ENCODE data around the gene LRMDA.

LRMDA gene

DNA sequence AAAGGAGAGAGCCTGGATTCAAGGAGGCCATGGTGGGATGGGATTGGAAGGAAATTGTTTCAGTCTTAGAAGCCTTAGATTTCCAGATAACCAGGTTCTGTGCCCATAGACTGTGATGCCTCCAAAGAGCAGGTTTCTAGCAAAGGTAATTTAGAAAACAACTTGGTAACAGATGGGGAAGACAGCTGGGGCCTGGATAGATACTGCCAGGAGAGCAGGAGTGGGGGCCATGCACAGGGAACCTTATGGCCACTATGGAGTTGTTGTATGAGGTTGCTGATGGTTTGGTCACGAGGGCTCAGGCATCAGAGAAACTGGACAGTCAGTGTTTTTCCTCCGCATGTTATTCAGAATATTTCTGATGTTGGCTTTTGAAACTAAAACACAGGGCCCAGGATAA, 901.9 kb downstream of the LRMDA start:
- Histone ChIP-seq H3K36me3 (ENCODE audit: insufficient read depth, low read length) (no peaks in the 10 kb centered on the region), H3K4me1 (ENCODE audit: insufficient read depth, low read length) (peaks cover 37% of the 10 kb centered on the region), H3K9me3 (ENCODE audit: low read length) (no peaks in the 10 kb centered on the region), H2AFZ (ENCODE audit: low read depth, low read length) (peak overlapping the region; percentile 78), H3K27me3 (ENCODE audit: insufficient read depth, low read length) (no peaks in the 10 kb centered on the region), H3K4me3 (ENCODE audit: low read length) (no peak overlapping the region)

DNA sequence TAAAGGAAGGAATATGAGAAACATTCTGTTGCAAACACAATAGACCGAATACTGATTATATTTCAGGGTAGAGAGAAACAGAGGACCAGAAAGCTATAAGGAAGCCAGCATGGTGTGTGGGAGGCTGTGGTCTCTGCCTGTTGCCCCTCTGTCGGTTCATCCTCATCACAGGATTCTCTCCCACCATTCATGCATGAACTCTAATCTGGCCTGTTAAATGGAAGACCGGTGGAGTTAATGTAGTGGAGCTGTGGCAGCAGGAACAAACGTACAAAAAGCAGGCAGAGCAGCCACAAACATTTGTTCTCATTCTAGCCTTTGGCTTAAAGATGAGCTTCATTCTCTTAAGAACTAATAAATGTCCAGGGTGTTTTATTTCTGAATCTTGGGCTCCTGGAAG, 902.4 kb downstream of the LRMDA start:
- H3K9me3 ChIP-seq (ENCODE audit: low read length) = no peaks in the 10 kb centered on the region
- H3K27me3 ChIP-seq (ENCODE audit: insufficient read depth, low read length) = no peaks in the 10 kb centered on the region
- peaks cover 37% of the 10 kb centered on the region for H3K4me1 ChIP-seq (ENCODE audit: insufficient read depth, low read length)
- H3K4me3 ChIP-seq (ENCODE audit: low read length) = no peak overlapping the region
- no peaks in the 10 kb centered on the region for H3K36me3 ChIP-seq (ENCODE audit: insufficient read depth, low read length)
- peak overlapping the region; percentile 78 for H2AFZ ChIP-seq (ENCODE audit: low read depth, low read length)

DNA sequence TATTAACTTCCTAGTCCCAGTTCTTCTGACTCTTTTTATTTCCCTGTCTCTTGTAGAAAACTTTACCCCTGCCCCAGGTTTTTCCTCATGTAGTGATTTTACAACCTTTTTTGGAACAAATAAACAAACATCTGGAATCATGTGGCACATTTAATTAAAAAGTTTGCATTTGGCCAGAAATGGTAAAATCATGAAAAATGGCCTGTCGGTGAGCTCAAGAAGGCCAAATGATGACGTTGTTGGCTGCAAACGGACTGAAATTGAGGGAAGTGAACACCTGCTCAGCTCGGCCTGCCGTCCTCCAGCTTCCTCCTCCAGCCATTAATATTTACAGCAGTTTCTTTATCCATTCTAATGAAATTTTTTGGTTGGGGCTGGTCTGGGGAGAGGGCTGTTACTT, 902.8 kb downstream of the LRMDA start:
- H3K27me3 ChIP-seq (ENCODE audit: insufficient read depth, low read length) = no peaks in the 10 kb centered on the region
- H3K4me3 ChIP-seq (ENCODE audit: low read length) = no peak overlapping the region
- H3K4me1 ChIP-seq (ENCODE audit: insufficient read depth, low read length) = peaks cover 37% of the 10 kb centered on the region
- H2AFZ ChIP-seq (ENCODE audit: low read depth, low read length) = peak overlapping the region; percentile 78
- no peaks in the 10 kb centered on the region for H3K9me3 ChIP-seq (ENCODE audit: low read length)
- H3K36me3 ChIP-seq (ENCODE audit: insufficient read depth, low read length) = no peaks in the 10 kb centered on the region

- no peak overlapping the region for H2AFZ ChIP-seq (ENCODE audit: low read depth, low read length)
- no peaks in the 10 kb centered on the region for H3K9me3 ChIP-seq (ENCODE audit: low read length)
- no peaks in the 10 kb centered on the region for H3K36me3 ChIP-seq (ENCODE audit: insufficient read depth, low read length)
- peaks cover 37% of the 10 kb centered on the region for H3K4me1 ChIP-seq (ENCODE audit: insufficient read depth, low read length)
- no peak overlapping the region for H3K4me3 ChIP-seq (ENCODE audit: low read length)
- H3K27me3 ChIP-seq (ENCODE audit: insufficient read depth, low read length) = no peaks in the 10 kb centered on the region
Observed at GRCh38 chr10:76336213-76336963, 905.0 kb downstream of the LRMDA start.

DNA sequence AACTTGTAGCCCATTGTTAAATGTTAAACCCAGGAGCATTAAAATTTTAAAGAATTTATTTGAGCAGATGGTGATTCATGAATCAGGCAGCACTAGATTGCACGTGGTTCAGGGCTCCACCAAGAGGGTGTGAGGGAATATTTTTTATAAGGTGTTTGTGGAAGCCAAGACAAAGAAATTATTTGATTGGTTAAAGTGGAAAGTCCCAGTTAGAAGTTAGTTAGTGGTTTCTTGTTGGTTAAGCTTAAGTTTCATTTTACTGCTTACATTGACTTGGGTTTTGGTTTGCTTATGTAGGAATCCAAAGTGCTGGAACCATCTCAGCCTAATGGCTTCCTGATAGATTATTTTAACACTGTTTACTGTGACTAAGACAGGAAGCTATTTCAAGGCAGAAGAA, 906.2 kb downstream of the LRMDA start:
- Histone ChIP-seq H3K4me1 (ENCODE audit: insufficient read depth, low read length) (peaks cover 38% of the 10 kb centered on the region), H3K9me3 (ENCODE audit: low read length) (no peaks in the 10 kb centered on the region), H3K4me3 (ENCODE audit: low read length) (no peak overlapping the region), H3K27me3 (ENCODE audit: insufficient read depth, low read length) (no peaks in the 10 kb centered on the region), H3K36me3 (ENCODE audit: insufficient read depth, low read length) (no peaks in the 10 kb centered on the region), H2AFZ (ENCODE audit: low read depth, low read length) (no peak overlapping the region)

DNA sequence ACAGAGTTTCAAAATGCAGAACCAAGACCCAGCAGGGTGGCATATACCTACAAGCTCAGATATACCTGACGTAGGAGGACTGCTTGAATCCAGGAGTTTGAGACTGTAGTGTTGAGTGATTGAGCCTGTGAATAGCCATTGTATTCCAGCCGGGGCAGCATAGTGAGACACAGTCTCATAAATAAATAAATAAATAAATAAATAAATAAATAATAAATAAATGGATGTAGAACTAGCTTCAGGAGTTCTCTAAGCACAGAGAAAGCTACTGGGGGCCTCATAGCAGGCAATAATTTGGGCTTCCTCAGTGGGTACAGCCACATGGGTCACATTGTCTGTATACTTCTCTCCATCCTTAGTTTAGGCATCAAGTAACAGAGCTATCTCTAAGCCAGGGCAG, 906.8 kb downstream of the LRMDA start:
- no peaks in the 10 kb centered on the region for H3K36me3 ChIP-seq (ENCODE audit: insufficient read depth, low read length)

GRCh38 chr10:76341740-76342139, 910.3 kb downstream of the LRMDA start:
- Histone ChIP-seq H3K27me3 (ENCODE audit: insufficient read depth, low read length) (no peaks in the 10 kb centered on the region), H3K36me3 (ENCODE audit: insufficient read depth, low read length) (no peaks in the 10 kb centered on the region), H3K4me3 (ENCODE audit: low read length) (no peak overlapping the region), H2AFZ (ENCODE audit: low read depth, low read length) (no peak overlapping the region), H3K4me1 (ENCODE audit: insufficient read depth, low read length) (peaks cover 9% of the 10 kb centered on the region), H3K9me3 (ENCODE audit: low read length) (no peaks in the 10 kb centered on the region)

More for the DNA sequence above, 906.8 kb downstream of the LRMDA start:
- no peaks in the 10 kb centered on the region for H3K27me3 ChIP-seq (ENCODE audit: insufficient read depth, low read length)
- no peaks in the 10 kb centered on the region for H3K9me3 ChIP-seq (ENCODE audit: low read length)
- H2AFZ ChIP-seq (ENCODE audit: low read depth, low read length) = no peak overlapping the region
- H3K4me1 ChIP-seq (ENCODE audit: insufficient read depth, low read length) = peaks cover 38% of the 10 kb centered on the region
- H3K4me3 ChIP-seq (ENCODE audit: low read length) = no peak overlapping the region

- Histone ChIP-seq H3K27me3 (ENCODE audit: insufficient read depth, low read length) (no peaks in the 10 kb centered on the region), H3K4me1 (ENCODE audit: insufficient read depth, low read length) (peaks cover 2% of the 10 kb centered on the region), H3K4me3 (ENCODE audit: low read length) (no peak overlapping the region), H3K9me3 (ENCODE audit: low read length) (no peaks in the 10 kb centered on the region), H3K36me3 (ENCODE audit: insufficient read depth, low read length) (no peaks in the 10 kb centered on the region), H2AFZ (ENCODE audit: low read depth, low read length) (no peak overlapping the region)
Observed at GRCh38 chr10:76342996-76343395, 911.6 kb downstream of the LRMDA start.

GRCh38 chr10:76347832-76348231, 916.4 kb downstream of the LRMDA start:
- no peak overlapping the region for H3K4me3 ChIP-seq (ENCODE audit: low read length)
- H3K36me3 ChIP-seq (ENCODE audit: insufficient read depth, low read length) = no peaks in the 10 kb centered on the region
- H3K4me1 ChIP-seq (ENCODE audit: insufficient read depth, low read length) = peaks cover 2% of the 10 kb centered on the region
- no peak overlapping the region for H2AFZ ChIP-seq (ENCODE audit: low read depth, low read length)
- H3K27me3 ChIP-seq (ENCODE audit: insufficient read depth, low read length) = no peaks in the 10 kb centered on the region
- no peaks in the 10 kb centered on the region for H3K9me3 ChIP-seq (ENCODE audit: low read length)

GRCh38 chr10:76350583-76350982, 919.2 kb downstream of the LRMDA start:
- Histone ChIP-seq H3K9me3 (ENCODE audit: low read length) (no peaks in the 10 kb centered on the region), H3K4me1 (ENCODE audit: insufficient read depth, low read length) (peaks cover 16% of the 10 kb centered on the region), H3K4me3 (ENCODE audit: low read length) (no peak overlapping the region), H2AFZ (ENCODE audit: low read depth, low read length) (no peak overlapping the region), H3K36me3 (ENCODE audit: insufficient read depth, low read length) (no peaks in the 10 kb centered on the region), H3K27me3 (ENCODE audit: insufficient read depth, low read length) (no peaks in the 10 kb centered on the region)

- Histone ChIP-seq H3K27me3 (ENCODE audit: insufficient read depth, low read length) (no peaks in the 10 kb centered on the region), H3K4me1 (ENCODE audit: insufficient read depth, low read length) (peaks cover 16% of the 10 kb centered on the region), H3K36me3 (ENCODE audit: insufficient read depth, low read length) (no peaks in the 10 kb centered on the region), H3K9me3 (ENCODE audit: low read length) (no peaks in the 10 kb centered on the region), H2AFZ (ENCODE audit: low read depth, low read length) (no peak overlapping the region), H3K4me3 (ENCODE audit: low read length) (no peak overlapping the region)
Observed at GRCh38 chr10:76352300-76352699, 920.9 kb downstream of the LRMDA start.

DNA sequence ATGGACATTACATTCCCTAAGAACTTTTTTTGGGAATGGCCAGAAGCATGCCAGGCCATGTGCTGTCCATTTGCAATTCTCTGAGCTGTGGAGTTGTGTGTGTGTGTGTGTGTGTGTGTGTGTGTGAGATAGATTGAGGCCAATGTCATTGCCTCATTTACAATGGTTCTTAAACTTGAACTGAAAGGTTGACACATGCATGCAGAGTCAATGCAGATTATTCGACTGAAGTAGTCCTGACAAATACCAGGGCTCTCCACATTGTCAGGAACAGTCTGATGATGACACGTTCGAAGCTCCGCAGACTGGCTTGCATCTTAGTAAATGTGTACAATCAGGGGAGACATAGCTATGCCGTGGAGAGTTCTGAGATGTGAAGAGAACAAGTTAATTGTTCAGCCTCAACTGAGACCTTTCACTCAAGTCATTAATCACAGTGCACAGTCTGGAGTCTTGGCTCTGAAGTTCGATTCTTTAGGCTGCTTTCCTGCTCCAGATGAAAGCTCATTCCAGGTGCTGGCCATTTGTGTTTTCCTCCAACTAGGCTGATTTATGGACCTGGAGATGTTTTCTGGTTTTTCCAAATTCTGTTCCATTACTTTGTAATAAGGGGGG, 921.9 kb downstream of the LRMDA start:
- Histone ChIP-seq H3K4me1 (ENCODE audit: insufficient read depth, low read length) (peaks cover 16% of the 10 kb centered on the region), H3K27me3 (ENCODE audit: insufficient read depth, low read length) (no peaks in the 10 kb centered on the region), H3K9me3 (ENCODE audit: low read length) (no peaks in the 10 kb centered on the region), H3K4me3 (ENCODE audit: low read length) (no peak overlapping the region), H3K36me3 (ENCODE audit: insufficient read depth, low read length) (no peaks in the 10 kb centered on the region), H2AFZ (ENCODE audit: low read depth, low read length) (no peak overlapping the region)

DNA sequence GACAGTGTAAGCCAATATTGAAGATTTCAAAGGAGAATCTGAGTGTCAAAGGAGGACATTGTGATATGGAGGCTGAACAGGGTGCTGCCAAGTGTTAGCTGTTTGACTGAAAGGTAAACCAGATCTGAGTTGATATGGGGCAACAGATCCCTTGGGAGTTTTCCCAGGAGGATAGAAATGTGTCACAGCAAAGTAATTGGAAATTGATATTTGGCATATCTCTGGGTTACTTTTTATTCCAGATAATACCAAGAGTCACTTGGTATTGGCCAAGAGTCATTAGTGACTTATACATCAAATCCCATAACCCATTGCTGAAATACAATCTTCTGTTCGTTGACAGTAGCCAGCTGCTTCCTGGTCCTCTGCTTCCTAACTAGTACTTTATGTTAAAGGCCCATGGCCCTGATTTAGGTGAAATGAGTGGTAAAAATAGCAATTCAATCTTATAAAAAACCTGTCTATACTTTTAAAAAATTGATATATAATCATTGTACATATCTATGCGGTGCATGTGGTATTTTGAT, 922.9 kb downstream of the LRMDA start:
- H3K27me3 ChIP-seq (ENCODE audit: insufficient read depth, low read length) = no peaks in the 10 kb centered on the region
- no peak overlapping the region for H2AFZ ChIP-seq (ENCODE audit: low read depth, low read length)
- H3K4me3 ChIP-seq (ENCODE audit: low read length) = no peak overlapping the region
- H3K4me1 ChIP-seq (ENCODE audit: insufficient read depth, low read length) = peaks cover 16% of the 10 kb centered on the region
- no peaks in the 10 kb centered on the region for H3K36me3 ChIP-seq (ENCODE audit: insufficient read depth, low read length)
- no peaks in the 10 kb centered on the region for H3K9me3 ChIP-seq (ENCODE audit: low read length)
